ENCODE results near the gene KLHL30.

GRCh38 chr2:238174291-238174690, 35.8 kb downstream of the KLHL30 start:
- TF ChIP-seq CTCF (conservative IDR thresholded peaks at IDR 0.05; ENCODE audit: low read length): no peak
- TF ChIP-seq EZH2phosphoT487 (IDR thresholded peaks at IDR 0.05; ENCODE audit: borderline replicate concordance, low read depth, low read length): no peak
